Adrenal gland (tissue), 12 donors: ENCODE results near the gene CIBAR2. TPM values are rescaled to one million over a fixed set of nuclear protein-coding genes. Genes with fewer than 3 reads are reported as not detected.

Source experiments
- DNase-seq, 7 donors: peaks; one replicate each; pipeline ENCODE4 v3.0.0-alpha.2; 2019 to 2020
- H3K27ac ChIP-seq, 5 donors: fragments of 200-600 bp; sonication (generic) in 4 of 5; 1 replicate in 3 of 5; 2 replicates in 2 of 5; pipeline versions ENCODE4 v1.5.1 to v1.8.0; 2016 to 2020; ENCODE audit warnings: mild to moderate bottlenecking in 1 of 5
- H3K27me3 ChIP-seq: fragments of 200-600 bp; 2 replicates; pipeline ENCODE4 v1.8.0; 2021
- H3K36me3 ChIP-seq, 2 donors: fragments of 200-600 bp; replicated peaks in 1 of 2; 1 replicate in 1 of 2; 2 replicates in 1 of 2; pipeline versions ENCODE4 v1.5.1 to v1.8.0; 2018 to 2022
- H3K4me1 ChIP-seq, 2 donors: fragments of 200-600 bp; replicated peaks in 1 of 2; 1 replicate in 1 of 2; 2 replicates in 1 of 2; pipeline versions ENCODE4 v1.5.1 to v1.8.0; 2018 to 2021
- H3K4me3 ChIP-seq, 4 donors: fragments of 200-600 bp; sonication (generic) in 3 of 4; one replicate each; pipeline ENCODE4 v1.5.1; 2016 to 2018
- H3K9me3 ChIP-seq, 3 donors: fragments of 200-600 bp; sonication (generic) in 1 of 3; replicated peaks in 1 of 3; 1 replicate in 2 of 3; 2 replicates in 1 of 3; pipeline versions ENCODE4 v1.5.1 to v1.8.0; 2016 to 2021
- POLR2A ChIP-seq, 2 donors: fragments of 450-650 bp; IDR thresholded peaks; one replicate each; pipeline ENCODE4 v1.6.1; 2017; ENCODE audit warnings: antibody characterized with exemption in 2 of 2, mild to moderate bottlenecking in 2 of 2, moderate library complexity in 1 of 2
- WGBS, 4 donors: extraction: QIAGEN DNeasy Blood & Tissue Kit in 2 of 4; methylation state at CpG; one replicate each; pipeline versions ENCODE4 v1.1.5 to v1.1.7; 2013 to 2017; 5-methylcytosine and 5-hydroxymethylcytosine counted together
- intact Hi-C, 2 donors: fragments of 100-400 bp; cut with DNase I; formaldehyde crosslinking; loops; one replicate each; pipeline versions ENCODE4 v1.14.1 to v1.15.0; 2022 to 2023
- polyA plus RNA-seq, 3 donors: library from polyadenylated mRNA; stranded (reverse); fragments of 200-250 nt in 2 of 3; fragments of 350-450 nt in 1 of 3; fragmentation: Illumina TruSeq in 1 of 3; extraction: RNeasy Lipid Tissue Mini Kit (QIAGEN cat#74804) in 1 of 3; gene quantifications; one replicate each; pipeline ENCODE4 v1.2.3, GENCODE V29; 2013 to 2014
- total RNA-seq, 9 donors: library from RNA; depleted of rRNA in 4 of 9; stranded (reverse); fragments of >200 nt in 4 of 9; fragments of 120-200 nt in 1 of 9; fragmentation: NEBNext Ultra II Directional in 1 of 9; extraction: Animal tissue kit (Norgen Biotek cat#: 25700) in 1 of 9; gene quantifications; one replicate each; pipeline versions ENCODE4 v1.1.0 to v1.2.4, GENCODE V29; 2013 to 2023
- TF ChIP-seq, protein P1 (sequence below), 6 experiments: fragments of 450-650 bp in 4 of 6; fragments of 200-600 bp in 2 of 6; sonication (generic) in 1 of 6; IDR thresholded peaks; 1 replicate in 5 of 6; 2 replicates in 1 of 6; pipeline versions ENCODE4 v1.5.1 to v1.8.0; 2016 to 2021; ENCODE audit warnings: antibody characterized with exemption in 6 of 6, mild to moderate bottlenecking in 2 of 6, moderate library complexity in 1 of 6
- donor health status: healthy with polysubstance abuse.
- donor health status: Bipolar disorder and iron deficiency.
- donor health status: DM: yes; HTN: yes; CAD: no.
- donor health status: DM: no; HTN: no; CAD: no.
- donor health status: DM: no; HTN: no; CAD: no.
- donor health status: DM: yes; HTN: yes; CAD: no.

CIBAR2 gene
- total and polyA plus RNA-seq, 12 donors = 0.17 to 2.6 (median 0.73) TPM; not detected in 4

DNA sequence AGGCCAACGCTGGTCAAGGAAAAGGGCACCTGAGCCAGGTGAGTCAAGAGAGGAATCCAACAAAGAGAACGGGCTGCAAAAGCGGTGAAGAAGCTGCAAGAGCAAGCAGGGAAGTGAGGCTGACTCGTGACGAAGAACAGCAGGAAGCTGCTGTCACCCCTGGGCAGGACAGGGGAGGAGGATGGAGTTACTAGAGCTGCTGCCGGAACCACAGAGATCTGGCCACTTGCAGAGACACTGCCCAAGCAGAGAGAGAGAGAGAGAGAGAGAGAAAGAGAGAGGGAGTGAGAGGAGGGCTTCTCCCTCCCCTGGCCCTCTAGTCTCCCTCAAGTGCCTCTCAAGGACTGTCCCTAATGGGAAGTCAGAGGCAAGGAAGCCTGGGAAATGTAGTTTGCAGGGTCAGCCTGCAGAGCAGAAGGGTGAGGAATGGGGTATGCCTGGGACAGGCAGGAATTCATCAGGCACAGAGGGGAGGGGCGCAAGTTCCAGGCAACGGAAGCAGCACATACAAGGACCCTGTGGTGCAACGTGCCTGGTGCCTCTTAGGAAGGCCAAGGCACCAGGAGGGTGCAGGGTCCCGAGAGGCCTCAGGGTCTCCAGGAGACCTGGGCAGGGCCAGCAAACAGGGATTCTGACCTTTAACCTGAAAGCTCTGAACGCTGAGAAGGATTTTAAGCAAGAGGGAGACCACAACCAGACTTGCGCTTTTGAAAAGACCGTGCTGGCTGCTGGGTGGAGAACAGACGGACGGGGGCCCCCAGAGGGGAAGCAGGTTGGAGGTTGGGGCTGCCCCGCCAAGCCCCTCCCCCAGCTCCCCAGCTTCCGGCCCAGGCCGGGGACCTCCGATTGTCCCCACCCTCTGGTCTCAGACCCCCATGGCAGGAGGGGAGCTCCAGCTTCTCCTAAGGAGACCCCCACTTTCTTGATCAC, 45.8 kb upstream of the CIBAR2 start:
- Histone ChIP-seq H3K27ac (peak overlapping the region in 2 of 5 donors; percentile 42 to 56), H3K9me3 (no peaks in the 10 kb centered on the region), H3K27me3 (no peaks in the 10 kb centered on the region), H3K36me3 (no peaks in the 10 kb centered on the region), H3K4me3 (no peak overlapping the region), H3K4me1 (peaks cover 0 to 27% of the 10 kb centered on the region in 2 donors)
- 61 to 67% (median 64%) methylated on average over 15 to 19 of the region's 19 CpGs for WGBS, 4 donors
- DNase-seq = no peak
- TF ChIP-seq POLR2A (IDR thresholded peaks at IDR 0.05) = no peak
- TF ChIP-seq, protein P1, sequence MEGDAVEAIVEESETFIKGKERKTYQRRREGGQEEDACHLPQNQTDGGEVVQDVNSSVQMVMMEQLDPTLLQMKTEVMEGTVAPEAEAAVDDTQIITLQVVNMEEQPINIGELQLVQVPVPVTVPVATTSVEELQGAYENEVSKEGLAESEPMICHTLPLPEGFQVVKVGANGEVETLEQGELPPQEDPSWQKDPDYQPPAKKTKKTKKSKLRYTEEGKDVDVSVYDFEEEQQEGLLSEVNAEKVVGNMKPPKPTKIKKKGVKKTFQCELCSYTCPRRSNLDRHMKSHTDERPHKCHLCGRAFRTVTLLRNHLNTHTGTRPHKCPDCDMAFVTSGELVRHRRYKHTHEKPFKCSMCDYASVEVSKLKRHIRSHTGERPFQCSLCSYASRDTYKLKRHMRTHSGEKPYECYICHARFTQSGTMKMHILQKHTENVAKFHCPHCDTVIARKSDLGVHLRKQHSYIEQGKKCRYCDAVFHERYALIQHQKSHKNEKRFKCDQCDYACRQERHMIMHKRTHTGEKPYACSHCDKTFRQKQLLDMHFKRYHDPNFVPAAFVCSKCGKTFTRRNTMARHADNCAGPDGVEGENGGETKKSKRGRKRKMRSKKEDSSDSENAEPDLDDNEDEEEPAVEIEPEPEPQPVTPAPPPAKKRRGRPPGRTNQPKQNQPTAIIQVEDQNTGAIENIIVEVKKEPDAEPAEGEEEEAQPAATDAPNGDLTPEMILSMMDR (IDR thresholded peaks at IDR 0.05) = no peak
- intact Hi-C loops = no loop called here

DNA sequence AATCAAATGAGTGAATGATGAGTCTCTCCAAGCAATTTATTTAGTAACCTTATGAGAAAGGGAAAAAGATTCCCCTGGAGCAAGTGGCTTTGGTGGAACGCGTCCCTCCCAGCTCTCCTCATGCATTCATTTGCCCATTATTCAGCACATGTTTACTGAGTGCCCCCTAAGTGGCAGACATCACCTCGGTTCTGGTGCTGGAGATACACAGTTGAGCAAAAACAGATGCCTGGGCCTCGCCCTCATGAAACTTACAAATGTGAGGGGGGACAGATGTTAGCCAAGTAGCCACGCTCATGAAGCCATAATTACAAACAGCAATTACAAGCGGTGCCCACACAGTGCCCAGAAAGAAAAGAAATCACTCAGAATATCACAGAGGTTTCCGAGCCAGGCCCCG, 45.1 kb upstream of the CIBAR2 start:
- no peak overlapping the region for H3K4me3 ChIP-seq
- H3K27ac ChIP-seq = peak overlapping the region in 2 of 5 donors; percentile 42 to 51
- no peak for TF ChIP-seq POLR2A (IDR thresholded peaks at IDR 0.05)
- TF ChIP-seq, protein P1 (IDR thresholded peaks at IDR 0.05) = no peak
- H3K9me3 ChIP-seq = no peaks in the 10 kb centered on the region
- WGBS, 4 donors = 85 to 93% (median 89%) methylated on average over 7 to 8 of the region's 8 CpGs
- no peaks in the 10 kb centered on the region for H3K27me3 ChIP-seq
- peaks cover 0 to 23% of the 10 kb centered on the region in 2 donors for H3K4me1 ChIP-seq
- intact Hi-C loops = no loop called here
- no peak for DNase-seq
- no peaks in the 10 kb centered on the region for H3K36me3 ChIP-seq

DNA sequence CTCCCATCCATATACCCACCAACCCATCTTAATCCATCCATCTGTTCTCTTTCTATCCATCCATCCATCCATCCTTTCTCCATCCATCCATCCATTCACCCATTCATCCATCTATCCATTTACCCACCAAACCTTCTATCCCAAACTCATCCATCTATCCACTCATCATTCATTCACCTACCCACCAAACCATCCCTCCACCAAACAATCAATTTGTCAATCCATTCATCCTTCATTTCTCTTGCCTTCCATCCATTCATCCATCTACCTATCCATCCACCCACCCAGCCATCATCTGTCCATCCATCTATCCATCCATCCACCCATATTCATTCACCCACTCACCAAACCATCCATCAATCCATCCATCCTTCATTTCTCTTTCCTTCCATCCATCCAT, 44.6 kb upstream of the CIBAR2 start:
- Histone ChIP-seq H3K27ac (no peak overlapping the region), H3K9me3 (no peaks in the 10 kb centered on the region), H3K36me3 (no peaks in the 10 kb centered on the region), H3K4me3 (no peak overlapping the region), H3K27me3 (no peaks in the 10 kb centered on the region), H3K4me1 (peaks cover 0 to 25% of the 10 kb centered on the region in 2 donors)
- no peak for TF ChIP-seq POLR2A (IDR thresholded peaks at IDR 0.05)
- TF ChIP-seq, protein P1 (IDR thresholded peaks at IDR 0.05) = no peak
- no peak for DNase-seq
- intact Hi-C loops = no loop called here

DNA sequence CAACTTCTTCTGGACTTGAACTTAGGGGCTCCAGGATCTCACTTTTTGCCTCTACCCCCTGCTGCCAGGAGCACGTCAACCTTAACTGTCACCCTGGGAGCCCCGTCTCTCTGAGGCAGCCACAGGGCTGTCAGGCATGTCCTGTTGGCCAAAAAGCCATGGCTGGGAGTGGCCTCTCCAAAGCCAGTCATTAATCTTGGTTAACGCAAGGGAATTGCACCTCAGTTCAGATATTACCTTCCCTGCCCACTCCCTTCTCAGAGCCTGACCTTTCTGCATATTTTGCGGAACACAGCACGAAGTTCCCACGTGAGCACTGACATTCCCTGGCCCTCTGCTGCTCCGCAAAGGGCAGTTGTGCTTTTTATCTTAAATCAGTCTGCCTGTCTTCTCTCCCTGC, 44.2 kb upstream of the CIBAR2 start:
- DNase-seq = no peak
- Histone ChIP-seq H3K9me3 (no peaks in the 10 kb centered on the region), H3K27ac (no peak overlapping the region), H3K4me1 (peaks cover 0 to 30% of the 10 kb centered on the region in 2 donors), H3K4me3 (no peak overlapping the region), H3K27me3 (no peaks in the 10 kb centered on the region), H3K36me3 (no peaks in the 10 kb centered on the region)
- intact Hi-C loops = no loop called here
- TF ChIP-seq POLR2A (IDR thresholded peaks at IDR 0.05) = no peak
- TF ChIP-seq, protein P1 (IDR thresholded peaks at IDR 0.05) = no peak
- WGBS, 4 donors = 92 to 100% (median 93%) methylated on average over 7 of the region's 7 CpGs
